NOMO-1 treated with dmso at 0.1 percent for 144 hours (cell line): ENCODE measurements around the gene SLC12A3.

Experiments
- DNase-seq: peaks from one replicate; lab custom pipeline; 2025; ENCODE audit not compliant: unreplicated experiment; lab: John Stamatoyannopoulos, UW

The SLC12A3 gene

DNA sequence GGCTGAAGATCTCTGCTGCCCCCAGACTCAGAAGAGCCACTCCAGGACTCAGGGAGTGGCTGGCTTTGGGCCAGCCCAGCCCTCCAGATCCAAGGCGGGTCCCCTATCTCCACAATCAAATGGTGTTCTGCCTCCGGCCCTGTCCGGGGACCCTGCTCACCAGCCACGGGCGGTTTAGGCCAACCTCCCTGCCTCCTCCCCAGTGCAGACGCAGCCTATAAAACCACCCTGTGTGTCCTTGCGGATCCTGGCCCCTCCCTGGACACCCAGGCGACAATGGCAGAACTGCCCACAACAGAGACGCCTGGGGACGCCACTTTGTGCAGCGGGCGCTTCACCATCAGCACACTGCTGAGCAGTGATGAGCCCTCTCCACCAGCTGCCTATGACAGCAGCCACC lies at the start of gene SLC12A3:
Gene SLC12A3, plus strand, starts transcription at position 248 of the 400 bp plus-strand sequence. Its CDS starts 29 bp downstream, at position 277.
- no peak for DNase-seq

- no peak for DNase-seq
Observed at GRCh38 chr16:56815721-56816120, 49.3 kb upstream of the SLC12A3 start.

GRCh38 chr16:56817056-56817455 lies 48.0 kb upstream of the SLC12A3 start:
- no peak for DNase-seq

GRCh38 chr16:56817938-56818337 lies 47.1 kb upstream of the SLC12A3 start:
- no peak for DNase-seq

GRCh38 chr16:56823081-56823733 lies 41.8 kb upstream of the SLC12A3 start:
- no peak for DNase-seq

GRCh38 chr16:56824331-56824730 lies 40.7 kb upstream of the SLC12A3 start:
- DNase-seq: no peak

- no peak for DNase-seq
Observed at GRCh38 chr16:56824804-56825203, 40.2 kb upstream of the SLC12A3 start.

DNA sequence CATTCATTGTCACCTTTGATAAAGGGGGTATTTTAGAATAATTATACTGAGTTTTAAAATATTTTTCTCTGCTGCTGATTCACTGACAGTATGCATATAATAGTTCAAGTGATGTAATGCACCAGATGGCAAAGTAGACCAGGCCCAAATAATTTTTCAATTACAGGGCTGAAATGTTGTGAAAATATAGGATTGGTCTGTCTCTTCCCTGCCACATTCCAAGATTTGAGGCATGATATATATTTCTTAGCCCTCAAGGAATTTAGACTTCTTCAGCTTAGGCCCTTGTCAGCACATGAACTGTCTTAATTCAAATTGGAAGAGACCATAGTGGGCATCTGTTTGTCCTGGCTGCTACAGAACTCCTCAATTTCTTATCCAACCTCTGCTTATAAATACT lies 39.2 kb upstream of the SLC12A3 start:
- no peak for DNase-seq

DNA sequence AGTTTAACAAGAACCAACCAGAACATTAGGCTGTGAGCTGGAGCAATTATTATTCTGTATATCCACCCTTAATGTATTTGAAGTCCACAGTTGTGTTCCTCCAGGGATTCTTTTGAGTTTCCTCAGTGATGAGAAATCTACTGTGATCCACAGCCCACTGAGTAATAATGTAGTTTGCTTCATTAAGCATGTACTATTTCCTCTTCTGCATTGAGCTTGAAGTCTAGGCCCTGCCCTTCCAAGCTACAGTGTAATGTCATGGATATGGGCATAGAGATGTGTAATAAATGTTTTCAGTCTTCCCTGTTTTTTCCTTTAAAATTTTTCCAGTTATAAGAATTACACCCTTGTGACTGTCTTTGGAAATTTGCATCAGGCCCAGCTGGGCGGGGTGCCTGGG lies 36.4 kb upstream of the SLC12A3 start:
- DNase-seq: no peak

DNA sequence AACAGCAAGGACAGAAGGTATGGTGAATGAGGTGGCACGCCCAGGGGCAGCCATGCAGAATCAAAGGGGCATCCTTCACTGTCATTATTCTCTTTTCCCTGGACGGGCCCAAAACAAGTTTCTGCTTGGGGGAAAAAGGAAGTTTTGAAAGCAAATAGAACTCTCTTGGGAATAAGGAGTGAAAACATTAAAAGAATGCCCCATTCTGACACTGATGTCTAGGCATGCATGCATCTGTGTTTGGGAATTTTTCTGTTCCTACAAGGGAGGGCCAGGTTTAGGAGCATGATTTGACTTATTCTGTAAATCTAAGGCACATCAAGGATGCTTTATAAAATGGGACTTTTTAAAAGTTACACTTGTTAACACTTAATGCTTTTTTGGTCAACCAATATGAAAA lies 34.3 kb upstream of the SLC12A3 start:
- DNase-seq: no peak

DNA sequence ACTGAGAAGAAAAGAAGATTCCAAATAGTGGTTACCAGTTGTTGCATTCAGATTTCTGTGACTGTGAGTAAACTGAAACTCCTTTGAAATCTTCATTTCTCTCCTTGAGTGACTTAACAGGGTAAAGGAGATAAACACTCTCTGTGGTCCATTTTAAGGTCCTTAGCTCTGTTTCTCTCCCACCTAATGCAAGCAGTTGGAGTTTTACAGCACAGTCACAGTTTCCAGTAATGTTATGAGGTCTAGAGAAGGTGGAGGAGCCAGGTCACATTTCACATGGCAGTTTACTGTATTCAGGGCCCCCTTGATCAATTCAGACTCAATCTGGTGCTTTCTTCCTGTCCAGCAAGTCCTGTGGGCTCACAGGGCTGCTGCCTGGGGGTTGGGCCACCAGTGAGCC lies 32.2 kb upstream of the SLC12A3 start:
- DNase-seq: no peak

DNA sequence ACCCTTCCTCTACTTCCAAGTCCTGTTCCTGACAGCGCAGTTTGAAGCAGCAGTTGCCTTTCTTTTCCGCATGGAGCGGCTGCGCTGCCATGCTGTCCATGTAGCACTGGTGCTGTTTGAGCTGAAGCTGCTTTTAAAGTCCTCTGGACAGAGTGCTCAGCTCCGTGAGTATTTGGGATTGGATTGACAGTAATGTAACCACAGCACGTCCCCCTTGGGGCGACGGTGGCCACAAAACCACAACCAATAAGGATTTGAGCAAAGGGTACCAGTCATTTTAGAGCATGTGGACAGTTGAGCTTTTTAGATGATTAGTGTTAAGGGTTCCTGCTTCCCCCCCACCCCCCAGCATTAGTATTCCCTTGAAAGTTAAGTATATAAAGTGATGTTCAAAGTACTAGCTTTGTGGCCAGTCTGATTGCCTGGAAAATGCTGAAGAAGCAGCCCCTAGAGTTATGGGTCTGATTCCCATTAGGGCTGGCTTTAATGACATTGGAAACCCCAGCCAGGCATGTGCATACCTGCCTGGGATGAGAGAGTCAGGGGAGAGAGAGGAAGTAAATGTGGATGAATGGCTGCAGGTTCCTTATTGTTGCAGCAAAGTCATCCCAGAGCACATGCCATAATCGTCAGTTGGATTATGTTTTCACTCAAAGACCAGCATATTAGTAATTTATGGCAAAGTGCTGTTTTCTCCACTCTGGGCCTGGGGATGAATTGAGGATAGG lies 31.6 kb upstream of the SLC12A3 start:
- DNase-seq: no peak

- no peak for DNase-seq
Observed at GRCh38 chr16:56835320-56835719, 29.7 kb upstream of the SLC12A3 start.

- no peak for DNase-seq
Observed at GRCh38 chr16:56836410-56837230, 28.4 kb upstream of the SLC12A3 start.

GRCh38 chr16:56838622-56839337 lies 26.2 kb upstream of the SLC12A3 start:
- no peak for DNase-seq

DNA sequence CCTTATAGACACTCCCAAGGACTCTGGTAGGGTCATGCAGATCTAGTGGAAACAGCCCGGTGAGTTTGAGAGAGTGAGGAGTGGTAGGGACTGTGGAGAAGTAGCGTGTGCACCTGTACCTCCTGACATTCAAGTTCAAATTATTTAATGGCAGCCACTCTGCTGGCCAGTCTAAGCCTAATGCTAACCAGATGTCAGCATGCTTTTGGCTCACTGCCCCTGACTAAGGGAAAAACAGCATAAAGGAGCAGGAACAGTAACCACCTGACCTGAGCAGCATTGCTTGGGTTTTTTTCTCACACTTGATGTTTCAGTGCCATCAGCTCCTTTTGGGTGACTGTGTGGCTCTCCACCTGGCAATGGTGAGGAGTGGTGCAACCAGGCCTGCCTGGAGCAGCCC lies 23.8 kb upstream of the SLC12A3 start:
- no peak for DNase-seq

DNA sequence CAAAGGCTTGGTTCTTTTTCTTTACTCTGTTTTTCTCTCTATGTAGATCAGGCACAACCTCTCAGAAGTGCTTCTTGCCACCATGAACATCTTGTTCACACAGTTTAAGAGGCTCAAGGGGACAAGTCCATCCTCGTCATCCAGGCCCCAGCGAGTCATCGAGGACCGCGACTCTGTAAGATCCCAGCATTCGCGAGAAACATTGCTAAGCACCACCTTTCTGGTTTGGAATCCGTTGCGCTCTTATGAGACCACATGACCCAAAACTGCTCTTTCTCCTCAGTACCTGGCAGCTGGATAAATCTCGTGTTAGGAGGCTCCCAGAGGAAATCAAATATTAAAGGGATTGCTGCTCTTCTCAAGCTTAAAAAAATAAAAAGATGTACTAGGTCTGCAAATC lies 23.3 kb upstream of the SLC12A3 start:
- no peak for DNase-seq

DNA sequence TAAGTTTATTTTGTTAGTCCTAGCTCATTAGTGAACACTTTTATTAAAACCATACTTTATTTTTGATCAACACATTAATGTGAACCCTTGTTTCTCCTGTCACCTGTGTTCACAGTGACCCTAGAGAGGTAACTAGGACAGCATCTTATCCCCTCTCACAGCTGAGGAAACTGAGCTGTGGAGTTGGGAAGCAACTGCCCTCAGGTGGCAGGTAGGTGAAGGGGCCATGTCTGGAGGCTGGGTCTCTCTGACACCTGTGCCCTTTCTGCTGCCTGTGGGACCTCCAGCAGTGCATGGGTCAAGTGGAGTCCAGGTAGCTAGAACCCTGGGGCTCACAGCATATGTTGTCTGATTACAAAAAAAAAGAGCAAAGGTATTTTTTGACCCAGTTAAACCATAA lies 22.9 kb upstream of the SLC12A3 start:
- no peak for DNase-seq

DNA sequence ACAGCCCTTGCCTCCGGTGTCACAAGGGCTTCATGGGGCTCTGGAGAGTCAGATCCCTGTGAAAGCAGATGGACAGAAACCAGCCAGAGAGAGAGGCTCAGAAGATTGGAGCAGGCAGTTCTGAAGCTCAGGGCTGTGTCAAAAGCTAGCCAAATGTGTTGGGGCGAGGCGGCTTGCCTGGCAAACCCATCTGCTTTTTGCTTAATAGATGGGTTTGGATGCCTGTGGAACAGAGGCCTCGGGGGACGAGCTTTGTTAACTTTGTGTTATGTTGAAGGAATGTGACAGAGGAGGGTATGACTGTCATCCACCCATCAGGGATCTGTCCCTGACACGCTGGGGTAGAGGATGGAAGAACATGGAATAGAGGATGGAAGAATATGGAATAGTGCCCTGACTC lies 21.0 kb upstream of the SLC12A3 start:
- no peak for DNase-seq

DNA sequence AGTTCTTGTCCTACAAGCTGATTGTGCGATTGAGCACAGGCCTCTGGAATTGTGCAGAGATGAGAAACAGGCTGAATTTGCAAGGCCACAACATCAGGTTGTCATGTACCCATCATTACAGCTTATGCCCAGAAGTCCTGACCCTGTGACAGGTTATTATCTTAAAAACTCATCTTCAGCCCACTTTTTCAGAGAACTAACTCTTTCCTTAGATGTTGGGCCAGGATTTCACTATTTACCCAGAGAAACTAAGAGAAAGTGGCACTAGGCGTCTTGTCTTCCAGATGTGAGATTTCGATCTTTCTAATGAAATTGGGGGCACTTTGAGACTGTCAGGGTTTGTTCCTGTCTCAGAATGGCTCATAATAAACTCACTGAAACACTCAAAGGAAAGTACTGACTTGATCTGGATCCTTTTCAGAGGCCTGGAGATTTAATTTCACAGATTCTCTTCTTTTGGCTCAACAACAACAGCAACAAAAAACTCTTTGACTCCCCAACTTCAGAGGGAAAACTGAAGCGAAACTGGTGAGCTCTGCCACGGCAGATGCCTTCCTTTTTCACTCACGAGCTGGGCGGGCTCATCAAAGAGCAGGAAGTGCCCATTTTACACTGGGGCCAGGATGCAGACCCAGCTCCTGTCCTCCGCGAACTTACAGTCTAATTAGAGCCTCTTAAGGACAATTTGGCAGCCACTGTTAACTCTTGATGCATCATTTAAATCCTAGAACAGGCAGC lies 17.7 kb upstream of the SLC12A3 start:
- DNase-seq: no peak
